VCaP (cell line): ENCODE results near the gene ADGRB2.

ENCODE experiments used
- H3K27ac ChIP-seq: fragments of 450-650 bp; 2 replicates; pipeline ENCODE4 v1.5.1; 2017
- CTCF ChIP-seq: fragments of 450-650 bp; conservative IDR thresholded peaks from 2 replicates; pipeline ENCODE4 v1.5.1; 2017; ENCODE audit warnings: mild to moderate bottlenecking, moderate library complexity

ADGRB2 gene

DNA sequence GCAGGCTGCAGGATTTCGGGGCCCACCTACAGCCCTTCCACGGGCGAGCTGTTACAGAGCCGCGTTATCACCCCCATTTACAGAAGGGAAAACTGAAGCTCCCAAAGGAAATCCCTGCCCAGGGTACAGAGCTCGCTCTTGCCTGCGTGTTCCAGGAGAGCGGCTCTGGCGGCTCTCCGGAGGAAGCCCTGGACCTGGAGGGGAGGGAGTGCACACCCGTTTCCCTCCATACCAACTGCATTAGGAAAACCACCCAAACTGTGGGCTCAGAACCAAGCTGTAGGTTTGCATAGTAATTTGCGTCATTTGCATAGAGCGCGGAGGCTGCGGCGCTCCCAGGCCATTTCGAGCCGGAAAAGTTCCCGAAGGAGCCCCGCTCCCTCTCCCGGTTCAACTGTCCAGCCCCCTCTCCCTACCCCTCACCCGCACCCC, 24.7 kb upstream of the ADGRB2 start:
- peak overlapping the region; percentile 93 for H3K27ac ChIP-seq
- no peak for TF ChIP-seq CTCF

- H3K27ac ChIP-seq: peak overlapping the region; percentile 93
- no peak for TF ChIP-seq CTCF
Measured at GRCh38 chr1:31788138-31788824, 24.1 kb upstream of the ADGRB2 start.

- no peak for TF ChIP-seq CTCF
- peak overlapping the region; percentile 93 for H3K27ac ChIP-seq
Measured at GRCh38 chr1:31787786-31788137, 23.6 kb upstream of the ADGRB2 start.

DNA sequence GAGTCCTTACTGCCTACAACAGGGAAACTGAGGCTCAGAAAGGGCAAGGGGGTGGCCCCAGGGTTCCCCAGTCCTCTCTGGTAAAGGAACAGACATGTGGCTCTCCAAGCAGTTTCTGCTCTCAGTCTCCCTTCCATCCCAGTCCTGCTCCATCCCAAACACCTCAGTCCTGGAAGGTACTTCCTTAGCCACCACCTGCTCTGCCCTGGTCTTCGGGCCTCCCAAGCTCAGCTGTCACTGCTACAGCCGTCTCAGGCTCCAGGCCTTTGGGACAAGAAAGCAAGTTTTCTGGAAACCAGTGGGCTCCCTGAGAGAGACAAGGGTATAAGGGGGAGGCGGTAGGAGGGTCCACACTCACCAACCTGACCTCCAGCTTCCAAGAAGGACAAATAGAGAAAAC, 23.1 kb upstream of the ADGRB2 start:
- peak overlapping the region; percentile 93 for H3K27ac ChIP-seq
- no peak for TF ChIP-seq CTCF

DNA sequence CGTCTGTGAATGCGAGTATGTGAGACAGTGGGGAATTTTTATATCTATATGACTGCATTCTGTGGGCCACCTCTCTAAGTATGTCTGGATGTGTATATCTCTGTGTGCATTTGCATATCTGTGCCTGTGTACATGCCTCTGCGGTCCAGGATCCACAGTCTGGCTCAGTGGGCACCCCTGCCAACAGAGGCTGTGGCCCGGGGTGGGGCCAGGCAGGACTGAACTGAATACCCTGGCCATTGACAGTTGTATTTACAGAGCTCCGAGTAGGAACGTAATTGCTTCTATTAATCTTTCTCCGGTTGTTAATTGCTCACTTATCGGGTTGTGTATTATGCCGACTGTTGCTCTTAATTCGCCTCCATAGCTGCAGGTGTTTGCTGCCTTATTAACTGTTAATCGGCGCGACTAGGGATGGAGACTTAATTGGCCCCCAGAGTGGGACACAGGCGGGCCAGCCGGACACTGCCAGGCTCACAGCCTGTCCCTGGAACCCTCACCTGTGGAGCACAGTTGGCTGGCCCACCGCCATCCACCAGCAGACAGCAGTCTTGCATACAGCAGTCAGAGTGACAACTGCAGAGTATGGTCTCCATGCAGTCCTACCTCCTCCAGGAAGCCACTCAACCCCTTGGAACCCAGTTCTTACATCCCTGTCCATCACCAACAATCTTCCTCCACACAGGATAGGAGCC, 22.4 kb upstream of the ADGRB2 start:
- no peak for TF ChIP-seq CTCF
- no peak overlapping the region for H3K27ac ChIP-seq

- TF ChIP-seq CTCF: no peak
Measured at GRCh38 chr1:31785947-31786290, 21.8 kb upstream of the ADGRB2 start.

DNA sequence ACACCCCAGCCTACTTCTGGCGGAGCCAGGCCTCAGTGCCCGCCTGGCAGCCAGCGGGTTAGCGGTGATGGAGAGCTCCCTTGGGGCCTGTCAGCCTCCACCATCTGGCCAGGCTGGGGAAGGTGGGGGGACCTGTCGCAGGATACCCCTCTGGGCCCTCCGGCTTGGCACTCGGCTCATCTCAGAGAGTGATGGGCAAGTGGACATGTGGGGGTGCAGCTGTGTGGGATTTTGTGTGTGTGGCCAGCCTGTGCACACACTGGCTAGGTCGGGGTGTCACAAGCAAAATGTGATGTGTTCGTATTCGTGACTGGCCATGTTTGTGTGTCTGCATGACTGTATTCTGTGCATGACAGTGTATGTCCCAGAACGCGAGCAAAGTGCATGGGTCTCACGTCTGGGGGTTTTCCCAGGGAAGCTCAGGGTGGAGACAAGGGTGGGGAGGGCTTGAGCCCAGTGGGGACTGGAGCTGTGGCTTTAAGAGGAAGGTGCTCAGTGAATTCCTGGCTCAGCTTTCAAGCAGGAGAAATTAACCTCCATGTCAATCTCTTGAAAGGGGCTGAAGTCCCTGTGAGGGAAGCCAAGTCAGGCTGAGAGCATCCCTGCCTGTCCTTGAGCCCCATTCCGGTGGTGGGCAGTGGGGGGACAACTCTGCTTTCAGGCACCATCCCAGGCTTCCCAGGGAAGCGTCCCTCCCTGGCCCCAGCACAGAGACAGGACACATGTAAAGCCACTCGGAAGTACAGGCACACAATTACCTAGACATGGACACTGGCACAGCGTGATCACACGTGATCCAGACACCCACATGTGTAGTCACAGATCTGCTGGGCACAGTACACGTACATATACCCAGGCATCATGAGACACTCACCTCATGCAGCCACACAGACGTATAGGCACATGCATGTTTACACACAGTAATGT, 21.1 kb upstream of the ADGRB2 start:
- no peak overlapping the region for H3K27ac ChIP-seq
- TF ChIP-seq CTCF: no peak

More at GRCh38 chr1:31785947-31786290, 21.8 kb upstream of the ADGRB2 start:
- H3K27ac ChIP-seq: no peak overlapping the region
